Endodermal cell (in vitro differentiated cells): Measurements from ENCODE around the gene SLC35D3. TPM values are rescaled to one million over a fixed set of nuclear protein-coding genes. Genes with fewer than 3 reads are reported as not detected.

Experiments
- DNase-seq: peaks from one replicate; pipeline ENCODE4 v3.0.0-alpha.2; 2017
- H3K27ac ChIP-seq: 2 replicates; pipeline ENCODE4 v1.5.1; 2013; ENCODE audit warnings: mild to moderate bottlenecking, low read depth, low read length, moderate library complexity
- H3K27me3 ChIP-seq: 2 replicates; pipeline ENCODE4 v1.6.1; 2013; ENCODE audit warnings: mild to moderate bottlenecking, low read length, moderate library complexity; ENCODE audit not compliant: insufficient read depth, control insufficient read depth, poor library complexity, severe bottlenecking
- H3K36me3 ChIP-seq: 2 replicates; pipeline ENCODE4 v1.7.0; 2013; ENCODE audit warnings: mild to moderate bottlenecking, low read length, moderate library complexity; ENCODE audit not compliant: control insufficient read depth, insufficient read depth
- H3K4me1 ChIP-seq: one replicate; pipeline ENCODE4 v1.7.0; 2013; ENCODE audit warnings: low read length; ENCODE audit not compliant: control insufficient read depth, insufficient read depth
- H3K4me3 ChIP-seq: 2 replicates; pipeline ENCODE4 v1.5.1; 2013; ENCODE audit warnings: mild to moderate bottlenecking, low read length, moderate library complexity
- H3K9ac ChIP-seq: 2 replicates; pipeline ENCODE4 v1.6.1; 2013; ENCODE audit warnings: mild to moderate bottlenecking, low read length, moderate library complexity; ENCODE audit not compliant: poor library complexity, severe bottlenecking; ENCODE audit errors: extremely low read depth
- H3K9me3 ChIP-seq: 2 replicates; pipeline ENCODE4 v1.6.1; 2013; ENCODE audit warnings: mild to moderate bottlenecking, low read length, moderate library complexity; ENCODE audit not compliant: control insufficient read depth
- H3K27ac Mint-ChIP-seq: 2 replicates; pipeline ENCODE4 v1.8.0; 2020; ENCODE audit warnings: mixed read lengths
- H3K27me3 Mint-ChIP-seq: 2 replicates; pipeline ENCODE4 v1.8.0; 2021; ENCODE audit warnings: mild to moderate bottlenecking, mixed read lengths; ENCODE audit not compliant: insufficient read depth
- H3K36me3 Mint-ChIP-seq: 2 replicates; pipeline ENCODE4 v1.8.0; 2020; ENCODE audit warnings: low read depth, mixed read lengths
- H3K4me1 Mint-ChIP-seq: 2 replicates; pipeline ENCODE4 v1.8.0; 2020; ENCODE audit warnings: mixed read lengths
- H3K4me3 Mint-ChIP-seq: 2 replicates; pipeline ENCODE4 v1.8.0; 2020; ENCODE audit warnings: mild to moderate bottlenecking, moderate library complexity, mixed read lengths
- H3K9me3 Mint-ChIP-seq: 2 replicates; pipeline ENCODE4 v1.8.0; 2020; ENCODE audit warnings: mild to moderate bottlenecking, mixed read lengths
- CTCF ChIP-seq: fragments of 200-600 bp; sonication (generic); conservative IDR thresholded peaks from 2 replicates; pipeline ENCODE4 v1.5.0; 2021; ENCODE audit warnings: antibody characterized with exemption, mild to moderate bottlenecking
- WGBS, 2 experiments: methylation state at CpG; one replicate each; pipeline versions ENCODE4 v1.1.5 to v1.1.7; 2013; ENCODE audit warnings: missing lambda C conversion rate in 2 of 2, mixed read lengths in 1 of 2; ENCODE audit not compliant: insufficient coverage in 1 of 2, insufficient read length in 1 of 2; 5-methylcytosine and 5-hydroxymethylcytosine counted together
- total RNA-seq, 2 donors: library from RNA; stranded (reverse); fragmentation: NEBNext Ultra II Directional in 1 of 2; extraction: Animal tissue kit (Norgen Biotek cat#: 25700) in 1 of 2; gene quantifications; 2 replicates in 1 of 2; 3 replicates in 1 of 2; pipeline ENCODE4 v1.2.1, GENCODE V29; 2021

The SLC35D3 gene
- total RNA-seq, 2 donors from 2014 or later = 0.44 TPM; not detected in 1

GRCh38 chr6:136964398-136964797, 42.3 kb downstream of the SLC35D3 start:
- DNase-seq = no peak
- WGBS, 2 experiments = 85 to 94% methylated on average over 2 of the region's 2 CpGs
- no peak overlapping the region for H3K9ac ChIP-seq
- no peak overlapping the region for H3K4me3 ChIP-seq
- Mint-ChIP-seq H3K4me1 (peaks cover 37% of the 10 kb centered on the region), H3K27me3 (peaks cover 3% of the 10 kb centered on the region), H3K4me3 (no peak overlapping the region), H3K36me3 (no peaks in the 10 kb centered on the region), H3K9me3 (no peaks in the 10 kb centered on the region), H3K27ac (no peak overlapping the region)
- TF ChIP-seq CTCF = no peak
- no peaks in the 10 kb centered on the region for H3K4me1 ChIP-seq
- H3K27ac ChIP-seq = no peak overlapping the region
- no peaks in the 10 kb centered on the region for H3K36me3 ChIP-seq
- H3K9me3 ChIP-seq = no peaks in the 10 kb centered on the region
- H3K27me3 ChIP-seq = no peaks in the 10 kb centered on the region

- no peak overlapping the region for H3K4me3 ChIP-seq
- Mint-ChIP-seq H3K27ac (no peak overlapping the region), H3K4me3 (no peak overlapping the region), H3K9me3 (no peaks in the 10 kb centered on the region), H3K36me3 (no peaks in the 10 kb centered on the region), H3K27me3 (peaks cover 3% of the 10 kb centered on the region), H3K4me1 (peaks cover 15% of the 10 kb centered on the region)
- 68 to 77% methylated on average over 13 to 19 of the region's 19 CpGs for WGBS, 2 experiments
- no peak overlapping the region for H3K27ac ChIP-seq
- no peaks in the 10 kb centered on the region for H3K9me3 ChIP-seq
- no peaks in the 10 kb centered on the region for H3K4me1 ChIP-seq
- no peaks in the 10 kb centered on the region for H3K36me3 ChIP-seq
- no peaks in the 10 kb centered on the region for H3K27me3 ChIP-seq
- peak; percentile 85 for TF ChIP-seq CTCF
- H3K9ac ChIP-seq = no peak overlapping the region
- DNase-seq = peak; percentile 93
These were observed 46.0 kb downstream of the SLC35D3 start for GRCh38 chr6:136967876-136968752.

DNA sequence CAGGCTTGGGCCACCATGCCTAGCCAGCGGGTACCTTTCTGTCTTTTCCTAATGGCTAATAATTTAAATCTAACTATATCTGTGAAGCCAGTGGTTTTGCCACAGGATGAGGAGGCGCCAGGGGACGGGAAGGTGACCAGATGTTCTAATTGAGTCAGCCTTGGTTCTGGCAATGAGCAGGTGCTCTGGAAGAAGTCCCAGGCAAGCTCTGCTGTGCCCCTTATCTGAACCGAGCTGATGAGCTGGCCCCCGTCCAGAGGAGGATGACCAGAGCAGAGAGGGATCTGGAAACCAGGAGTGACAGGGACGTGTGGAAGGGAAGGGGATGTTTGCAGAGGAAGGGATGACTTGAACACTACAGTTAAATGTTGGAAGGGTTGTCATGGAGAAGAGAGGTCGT, 46.7 kb downstream of the SLC35D3 start:
- Histone ChIP-seq H3K9me3 (no peaks in the 10 kb centered on the region), H3K36me3 (no peaks in the 10 kb centered on the region), H3K4me3 (no peak overlapping the region), H3K27me3 (no peaks in the 10 kb centered on the region), H3K27ac (no peak overlapping the region), H3K4me1 (no peaks in the 10 kb centered on the region), H3K9ac (no peak overlapping the region)
- peaks cover 3% of the 10 kb centered on the region for H3K27me3 Mint-ChIP-seq
- 89 to 100% methylated on average over 3 to 6 of the region's 7 CpGs for WGBS, 2 experiments
- H3K27ac Mint-ChIP-seq = no peak overlapping the region
- H3K4me3 Mint-ChIP-seq = no peak overlapping the region
- H3K9me3 Mint-ChIP-seq = no peaks in the 10 kb centered on the region
- no peak for DNase-seq
- no peaks in the 10 kb centered on the region for H3K36me3 Mint-ChIP-seq
- peaks cover 13% of the 10 kb centered on the region for H3K4me1 Mint-ChIP-seq
- TF ChIP-seq CTCF = no peak
